HCT116 (cell line): ENCODE results near the gene NTRK3. TPM values are rescaled to one million over a fixed set of nuclear protein-coding genes. Genes with fewer than 3 reads are reported as not detected.

ENCODE experiments used
- ATAC-seq: fragments of 200-7000 bp; cut with Tn5 transposase; 2 replicates; pipeline ENCODE4 v1.9.1; 2020; ENCODE audit warnings: mild to moderate bottlenecking, moderate library complexity
- BruUV-seq: library from RNA; stranded (reverse); fragments of 400-500 nt; replicated peaks from 2 replicates; lab custom pipeline; 2021; lab: Mats Ljungman, UMichigan
- CTCF ChIA-PET: fragments of 300-600 bp; sonication (Branson Sonifier 250); formaldehyde crosslinking; loops from one replicate; lab custom pipeline; 2021; ENCODE audit warnings: antibody characterized with exemption; lab: Charles Lee
- POLR2A ChIA-PET: fragments of 300-600, 350-600 bp; sonication (Branson Sonifier 250); formaldehyde crosslinking; loops from one replicate; lab custom pipeline; 2021; ENCODE audit warnings: antibody characterized with exemption; lab: Charles Lee
- RAD21 ChIA-PET, 2 experiments: fragments of 300-600 bp; sonication (Branson Sonifier 250); formaldehyde crosslinking; loops; one replicate each; lab custom pipeline; 2023; ENCODE audit warnings: low total read pairs in 2 of 2; ENCODE audit not compliant: uncharacterized antibody in 2 of 2, unreplicated experiment in 2 of 2, low non-redundant PET in 1 of 2; lab: Charles Lee
- DNase-seq: peaks from one replicate; pipeline ENCODE4 v3.0.0-alpha.2; 2010; ENCODE audit warnings: low read depth, low spot score
- H2AFZ ChIP-seq: fragments of 200-600 bp; shearing (Covaris generic), sonication (generic); 2 replicates; pipeline ENCODE4 v1.6.1; 2017; ENCODE audit warnings: low read depth, mixed run types, mixed read lengths, antibody characterized with exemption, low read length; ENCODE audit not compliant: poor library complexity, severe bottlenecking
- H3K27ac ChIP-seq: 2 replicates; pipeline ENCODE4 v1.5.1; 2012; ENCODE audit warnings: low read depth, low read length
- H3K27me3 ChIP-seq: fragments of 200-600 bp; sonication (generic); 2 replicates; pipeline ENCODE4 v1.6.1; 2016; ENCODE audit warnings: mixed run types, low read length, mixed read lengths; ENCODE audit not compliant: insufficient read depth
- H3K36me3 ChIP-seq, 2 experiments: fragments of 200-500 bp in 1 of 2; fragments of 200-600 bp in 1 of 2; sonication (Bioruptor generic) in 1 of 2; sonication (generic) in 1 of 2; 2 replicates each; pipeline versions ENCODE4 v1.5.1 to v1.6.1; 2014 to 2016; ENCODE audit warnings: low read length in 2 of 2, inconsistent platforms in 1 of 2, mixed read lengths in 1 of 2, mixed run types in 1 of 2; ENCODE audit not compliant: insufficient read depth in 2 of 2, control insufficient read depth in 1 of 2
- H3K4me1 ChIP-seq, 2 experiments: fragments of 200-600 bp in 1 of 2; sonication (generic) in 1 of 2; 2 replicates each; pipeline versions ENCODE4 v1.5.1 to v1.6.1; 2012 to 2017; ENCODE audit warnings: low read length in 2 of 2, inconsistent platforms in 1 of 2, mild to moderate bottlenecking in 1 of 2, mixed read lengths in 1 of 2, mixed run types in 1 of 2, moderate library complexity in 1 of 2; ENCODE audit not compliant: insufficient read depth in 2 of 2, control insufficient read depth in 1 of 2
- H3K4me2 ChIP-seq: fragments of 200-600 bp; sonication (generic); 2 replicates; pipeline ENCODE4 v1.6.1; 2017; ENCODE audit warnings: mixed run types, low read length, mixed read lengths
- H3K4me3 ChIP-seq, 2 experiments: fragments of 200-600 bp in 1 of 2; sonication (generic) in 1 of 2; replicated peaks in 1 of 2; 2 replicates each; pipeline ENCODE4 v1.5.1; 2011 to 2016; ENCODE audit warnings: low read length in 2 of 2, control low read depth in 1 of 2, low read depth in 1 of 2, mild to moderate bottlenecking in 1 of 2, mixed read lengths in 1 of 2, mixed run types in 1 of 2
- H3K79me2 ChIP-seq: fragments of 200-600 bp; sonication (generic); 2 replicates; pipeline ENCODE4 v1.6.1; 2017; ENCODE audit warnings: mild to moderate bottlenecking, mixed run types, low read length, moderate library complexity, mixed read lengths; ENCODE audit not compliant: insufficient read depth
- H3K9ac ChIP-seq: fragments of 200-600 bp; sonication (generic); 2 replicates; pipeline ENCODE4 v1.6.1; 2016; ENCODE audit warnings: low read length, mixed read lengths
- H3K9me2 ChIP-seq: fragments of 200-600 bp; sonication (generic), shearing (Covaris generic); 2 replicates; pipeline ENCODE4 v1.6.1; 2017; ENCODE audit warnings: mixed run types, mild to moderate bottlenecking, moderate library complexity; ENCODE audit not compliant: insufficient read depth
- H3K9me3 ChIP-seq, 2 experiments: fragments of 200-500 bp in 1 of 2; fragments of 200-600 bp in 1 of 2; sonication (Bioruptor generic) in 1 of 2; sonication (generic) in 1 of 2; 2 replicates each; pipeline ENCODE4 v1.6.1; 2014 to 2017; ENCODE audit warnings: low read length in 2 of 2, mixed read lengths in 2 of 2, inconsistent platforms in 1 of 2, low read depth in 1 of 2, mild to moderate bottlenecking in 1 of 2, mixed run types in 1 of 2, moderate library complexity in 1 of 2; ENCODE audit not compliant: control insufficient read depth in 1 of 2, insufficient read depth in 1 of 2
- H4K20me1 ChIP-seq: fragments of 200-600 bp; sonication (generic), shearing (Covaris generic); 2 replicates; pipeline ENCODE4 v1.6.1; 2017; ENCODE audit warnings: mixed run types, mild to moderate bottlenecking, moderate library complexity; ENCODE audit not compliant: insufficient read depth
- CBX3 ChIP-seq: IDR thresholded peaks from 2 replicates; pipeline ENCODE4 v1.6.1; 2012; ENCODE audit warnings: low read depth
- EGR1 ChIP-seq: IDR thresholded peaks from 2 replicates; pipeline ENCODE4 v1.6.1; 2012; ENCODE audit warnings: low read depth
- EZH2phosphoT487 ChIP-seq: fragments of 200-600 bp; IDR thresholded peaks from 2 replicates; pipeline ENCODE4 v1.6.1; 2018; ENCODE audit warnings: antibody characterized with exemption, borderline replicate concordance
- POLR2AphosphoS5 ChIP-seq: IDR thresholded peaks from 2 replicates; pipeline ENCODE4 v1.6.1; 2011; ENCODE audit warnings: mild to moderate bottlenecking, low read depth, low read length, moderate library complexity
- YY1 ChIP-seq: IDR thresholded peaks from 2 replicates; pipeline ENCODE4 v1.6.1; 2011; ENCODE audit warnings: low read length, low read depth, moderate library complexity, mild to moderate bottlenecking; ENCODE audit not compliant: insufficient replicate concordance; ENCODE audit errors: extremely low read depth
- intact Hi-C: fragments of 100-400 bp; cut with micrococcal nuclease; formaldehyde crosslinking; loops from 2 replicates; pipeline ENCODE4 v1.10.0; 2022
- total RNA-seq: library from RNA; stranded (reverse); gene quantifications from one replicate; pipeline ENCODE4 v1.2.1, GENCODE V29; 2021; ENCODE audit not compliant: unreplicated experiment
- TF ChIP-seq, protein P1 (sequence below): IDR thresholded peaks from 2 replicates; pipeline ENCODE4 v1.6.1; 2011; ENCODE audit warnings: mild to moderate bottlenecking, low read length, moderate library complexity; ENCODE audit not compliant: insufficient replicate concordance; ENCODE audit errors: extremely low read depth
- TF ChIP-seq, protein P2 (sequence below): IDR thresholded peaks from 2 replicates; pipeline ENCODE4 v1.6.1; 2012; ENCODE audit warnings: low read depth
- TF ChIP-seq, protein P3 (sequence below), 3 experiments: fragments of 200-600 bp in 1 of 3; sonication (generic) in 1 of 3; IDR thresholded peaks in 2 of 3; conservative IDR thresholded peaks in 1 of 3; 2 replicates each; pipeline ENCODE4 v1.5.1; 2012 to 2017; ENCODE audit warnings: low read depth in 2 of 3, low read length in 2 of 3, antibody characterized with exemption in 1 of 3, borderline replicate concordance in 1 of 3, control low read depth in 1 of 3, mild to moderate bottlenecking in 1 of 3, mixed read lengths in 1 of 3, mixed run types in 1 of 3, moderate library complexity in 1 of 3; ENCODE audit not compliant: insufficient read depth in 1 of 3
- TF ChIP-seq, protein P4 (sequence below): IDR thresholded peaks from 2 replicates; pipeline ENCODE4 v1.6.1; 2012

Gene NTRK3
- total RNA-seq, 1 experiment from 2014 or later, result not detected

DNA sequence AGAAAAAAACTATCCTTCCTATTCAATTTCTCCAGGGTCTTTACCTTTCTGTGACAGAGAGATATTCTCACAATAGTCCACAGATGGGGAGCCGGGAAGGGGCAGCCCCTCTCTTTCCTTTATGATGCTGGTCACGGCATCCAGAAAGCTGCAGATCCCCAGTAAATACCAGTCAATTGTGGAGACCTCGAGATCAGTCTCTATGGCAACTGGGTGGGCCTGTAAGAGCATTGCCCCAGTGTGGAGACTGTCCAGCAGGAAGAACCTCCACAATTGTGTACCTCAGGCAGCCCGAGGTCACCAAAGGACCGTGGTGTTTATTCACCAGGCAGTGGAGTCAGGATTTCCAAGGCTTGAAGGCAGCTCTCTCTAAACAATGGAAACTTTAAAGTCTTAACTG, 291.2 kb downstream of the NTRK3 start:
- Histone ChIP-seq H3K9ac (no peak overlapping the region), H2AFZ (no peak overlapping the region), H3K4me3 (no peak overlapping the region), H3K4me2 (no peak overlapping the region), H3K27ac (no peak overlapping the region), H3K79me2 (no peaks in the 10 kb centered on the region), H4K20me1 (no peaks in the 10 kb centered on the region), H3K27me3 (no peaks in the 10 kb centered on the region), H3K4me1 (no peaks in the 10 kb centered on the region), H3K36me3 (no peaks in the 10 kb centered on the region), H3K9me2 (no peaks in the 10 kb centered on the region), H3K9me3 (peaks cover 0 to 3% of the 10 kb centered on the region in 2 experiments; a peak in 1 of 4 replicates)
- no peak for DNase-seq
- RAD21 ChIA-PET, result no interaction called here
- ATAC-seq, result no peak
- CTCF ChIA-PET, result no interaction called here
- POLR2A ChIA-PET, result no interaction called here
- TF ChIP-seq EGR1 (no peak), YY1 (no peak), EZH2phosphoT487 (no peak), CBX3 (no peak), POLR2AphosphoS5 (no peak)
- TF ChIP-seq, protein P1, sequence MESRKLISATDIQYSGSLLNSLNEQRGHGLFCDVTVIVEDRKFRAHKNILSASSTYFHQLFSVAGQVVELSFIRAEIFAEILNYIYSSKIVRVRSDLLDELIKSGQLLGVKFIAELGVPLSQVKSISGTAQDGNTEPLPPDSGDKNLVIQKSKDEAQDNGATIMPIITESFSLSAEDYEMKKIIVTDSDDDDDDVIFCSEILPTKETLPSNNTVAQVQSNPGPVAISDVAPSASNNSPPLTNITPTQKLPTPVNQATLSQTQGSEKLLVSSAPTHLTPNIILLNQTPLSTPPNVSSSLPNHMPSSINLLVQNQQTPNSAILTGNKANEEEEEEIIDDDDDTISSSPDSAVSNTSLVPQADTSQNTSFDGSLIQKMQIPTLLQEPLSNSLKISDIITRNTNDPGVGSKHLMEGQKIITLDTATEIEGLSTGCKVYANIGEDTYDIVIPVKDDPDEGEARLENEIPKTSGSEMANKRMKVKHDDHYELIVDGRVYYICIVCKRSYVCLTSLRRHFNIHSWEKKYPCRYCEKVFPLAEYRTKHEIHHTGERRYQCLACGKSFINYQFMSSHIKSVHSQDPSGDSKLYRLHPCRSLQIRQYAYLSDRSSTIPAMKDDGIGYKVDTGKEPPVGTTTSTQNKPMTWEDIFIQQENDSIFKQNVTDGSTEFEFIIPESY, result no peak
- TF ChIP-seq, protein P2, sequence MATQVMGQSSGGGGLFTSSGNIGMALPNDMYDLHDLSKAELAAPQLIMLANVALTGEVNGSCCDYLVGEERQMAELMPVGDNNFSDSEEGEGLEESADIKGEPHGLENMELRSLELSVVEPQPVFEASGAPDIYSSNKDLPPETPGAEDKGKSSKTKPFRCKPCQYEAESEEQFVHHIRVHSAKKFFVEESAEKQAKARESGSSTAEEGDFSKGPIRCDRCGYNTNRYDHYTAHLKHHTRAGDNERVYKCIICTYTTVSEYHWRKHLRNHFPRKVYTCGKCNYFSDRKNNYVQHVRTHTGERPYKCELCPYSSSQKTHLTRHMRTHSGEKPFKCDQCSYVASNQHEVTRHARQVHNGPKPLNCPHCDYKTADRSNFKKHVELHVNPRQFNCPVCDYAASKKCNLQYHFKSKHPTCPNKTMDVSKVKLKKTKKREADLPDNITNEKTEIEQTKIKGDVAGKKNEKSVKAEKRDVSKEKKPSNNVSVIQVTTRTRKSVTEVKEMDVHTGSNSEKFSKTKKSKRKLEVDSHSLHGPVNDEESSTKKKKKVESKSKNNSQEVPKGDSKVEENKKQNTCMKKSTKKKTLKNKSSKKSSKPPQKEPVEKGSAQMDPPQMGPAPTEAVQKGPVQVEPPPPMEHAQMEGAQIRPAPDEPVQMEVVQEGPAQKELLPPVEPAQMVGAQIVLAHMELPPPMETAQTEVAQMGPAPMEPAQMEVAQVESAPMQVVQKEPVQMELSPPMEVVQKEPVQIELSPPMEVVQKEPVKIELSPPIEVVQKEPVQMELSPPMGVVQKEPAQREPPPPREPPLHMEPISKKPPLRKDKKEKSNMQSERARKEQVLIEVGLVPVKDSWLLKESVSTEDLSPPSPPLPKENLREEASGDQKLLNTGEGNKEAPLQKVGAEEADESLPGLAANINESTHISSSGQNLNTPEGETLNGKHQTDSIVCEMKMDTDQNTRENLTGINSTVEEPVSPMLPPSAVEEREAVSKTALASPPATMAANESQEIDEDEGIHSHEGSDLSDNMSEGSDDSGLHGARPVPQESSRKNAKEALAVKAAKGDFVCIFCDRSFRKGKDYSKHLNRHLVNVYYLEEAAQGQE, result no peak
- TF ChIP-seq, protein P3, sequence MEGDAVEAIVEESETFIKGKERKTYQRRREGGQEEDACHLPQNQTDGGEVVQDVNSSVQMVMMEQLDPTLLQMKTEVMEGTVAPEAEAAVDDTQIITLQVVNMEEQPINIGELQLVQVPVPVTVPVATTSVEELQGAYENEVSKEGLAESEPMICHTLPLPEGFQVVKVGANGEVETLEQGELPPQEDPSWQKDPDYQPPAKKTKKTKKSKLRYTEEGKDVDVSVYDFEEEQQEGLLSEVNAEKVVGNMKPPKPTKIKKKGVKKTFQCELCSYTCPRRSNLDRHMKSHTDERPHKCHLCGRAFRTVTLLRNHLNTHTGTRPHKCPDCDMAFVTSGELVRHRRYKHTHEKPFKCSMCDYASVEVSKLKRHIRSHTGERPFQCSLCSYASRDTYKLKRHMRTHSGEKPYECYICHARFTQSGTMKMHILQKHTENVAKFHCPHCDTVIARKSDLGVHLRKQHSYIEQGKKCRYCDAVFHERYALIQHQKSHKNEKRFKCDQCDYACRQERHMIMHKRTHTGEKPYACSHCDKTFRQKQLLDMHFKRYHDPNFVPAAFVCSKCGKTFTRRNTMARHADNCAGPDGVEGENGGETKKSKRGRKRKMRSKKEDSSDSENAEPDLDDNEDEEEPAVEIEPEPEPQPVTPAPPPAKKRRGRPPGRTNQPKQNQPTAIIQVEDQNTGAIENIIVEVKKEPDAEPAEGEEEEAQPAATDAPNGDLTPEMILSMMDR (IDR thresholded peaks at IDR 0.05 in 2 of 3, conservative IDR thresholded peaks at IDR 0.05 in 1 of 3; ENCODE audit: borderline replicate concordance in 1 of 3, insufficient read depth in 1 of 3, low read depth in 2 of 3, low read length in 2 of 3), result no peak
- TF ChIP-seq, protein P4, sequence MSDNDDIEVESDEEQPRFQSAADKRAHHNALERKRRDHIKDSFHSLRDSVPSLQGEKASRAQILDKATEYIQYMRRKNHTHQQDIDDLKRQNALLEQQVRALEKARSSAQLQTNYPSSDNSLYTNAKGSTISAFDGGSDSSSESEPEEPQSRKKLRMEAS, result no peak
- BruUV-seq, result no TSS peak
- intact Hi-C loops, result no loop called here
